CD4-positive, alpha-beta T cell treated with Interleukin-21 for 1 hour (primary cell): ENCODE data around the gene SIGLEC11.

ENCODE experiments used
- DNase-seq: peaks from one replicate; pipeline ENCODE4 v3.0.0-alpha.2; 2020

Gene SIGLEC11

DNA sequence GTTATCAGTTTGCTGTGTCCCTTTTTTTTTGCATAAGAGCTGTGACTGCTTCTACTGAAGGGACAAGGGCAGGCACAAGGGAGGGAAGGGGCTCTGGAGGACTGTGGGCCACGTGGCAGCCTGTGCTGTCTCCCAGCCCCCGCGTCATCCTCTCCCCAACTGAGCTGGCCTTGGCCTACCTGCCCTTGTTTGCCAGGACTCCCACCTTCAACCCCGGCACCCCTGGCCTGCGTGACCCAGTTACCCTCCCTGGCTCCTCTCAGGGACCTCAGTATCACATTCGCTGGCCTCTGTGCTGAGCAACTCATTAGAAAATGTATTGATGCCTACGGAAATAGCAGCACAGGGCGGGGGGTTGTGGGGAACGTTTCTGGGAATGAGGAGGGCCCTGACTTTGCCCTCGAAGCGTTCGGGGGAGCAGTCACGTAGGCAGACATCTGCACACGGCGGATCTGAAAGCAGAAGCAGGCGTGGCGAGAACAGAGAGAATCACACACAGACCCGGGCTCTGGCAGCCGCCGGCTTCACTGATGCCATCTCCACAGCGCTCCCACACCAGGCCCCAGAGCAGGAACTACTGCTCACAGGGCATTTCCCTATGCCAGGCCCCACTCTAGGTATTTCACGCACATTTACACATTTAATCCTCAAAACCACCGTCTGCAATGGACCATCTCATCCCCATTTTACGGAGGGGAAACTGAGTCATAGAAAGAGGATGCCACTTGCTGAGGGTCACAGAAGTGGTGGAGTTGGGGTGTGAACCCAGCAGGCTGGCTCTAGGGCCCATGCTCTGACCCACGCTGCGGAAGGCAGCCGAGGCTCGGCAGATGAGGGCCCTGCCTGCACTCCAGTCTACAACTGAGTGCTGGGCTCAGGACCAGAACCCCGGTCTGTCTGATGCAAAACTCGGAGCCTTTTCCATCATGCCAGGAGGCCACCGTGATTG lies 37.6 kb downstream of the SIGLEC11 start:
- no peak for DNase-seq

DNA sequence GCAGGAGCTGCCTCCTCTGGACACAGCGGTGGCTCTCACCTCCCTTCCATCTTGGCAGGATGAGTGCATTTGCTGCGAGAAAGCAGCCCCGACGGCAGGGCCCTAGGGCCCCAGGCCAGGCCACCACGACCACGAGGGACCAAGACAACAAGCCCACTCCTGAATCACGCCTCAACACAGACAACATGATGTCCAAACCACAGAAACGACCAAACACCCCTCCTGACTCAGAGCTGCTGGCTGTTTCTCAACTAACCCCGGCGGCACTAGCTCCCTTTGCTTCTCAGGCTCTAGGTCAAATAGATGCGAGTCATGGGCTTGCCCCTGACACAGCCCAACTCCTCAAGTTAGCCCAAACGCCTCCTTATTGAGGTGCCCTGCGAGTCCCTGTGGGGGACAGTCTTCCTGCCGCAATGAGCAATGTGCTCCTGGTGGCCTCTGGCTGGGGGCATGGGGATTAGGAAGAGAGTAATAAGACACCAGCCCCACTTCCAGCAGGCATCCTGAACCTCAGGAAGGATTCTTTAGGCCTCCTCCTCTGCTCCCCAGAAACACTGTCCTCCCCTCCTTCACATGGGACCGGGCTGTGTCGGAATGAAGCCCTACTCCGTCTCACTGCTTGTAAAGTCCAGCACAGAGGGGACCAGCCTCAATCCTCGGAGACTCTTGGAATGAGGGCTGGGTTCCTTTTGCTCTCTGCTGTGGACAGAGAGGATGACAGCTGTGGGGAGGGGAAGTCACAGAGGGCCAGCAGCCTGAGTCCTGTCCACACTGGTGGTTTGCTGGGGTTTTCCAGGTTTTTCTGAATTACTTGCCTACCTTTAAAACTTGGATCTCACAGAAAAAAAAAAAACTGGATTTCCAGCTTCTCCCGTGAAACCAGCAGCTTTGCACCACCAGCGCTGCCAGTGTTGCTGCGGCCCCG lies 38.8 kb downstream of the SIGLEC11 start:
- no peak for DNase-seq

DNA sequence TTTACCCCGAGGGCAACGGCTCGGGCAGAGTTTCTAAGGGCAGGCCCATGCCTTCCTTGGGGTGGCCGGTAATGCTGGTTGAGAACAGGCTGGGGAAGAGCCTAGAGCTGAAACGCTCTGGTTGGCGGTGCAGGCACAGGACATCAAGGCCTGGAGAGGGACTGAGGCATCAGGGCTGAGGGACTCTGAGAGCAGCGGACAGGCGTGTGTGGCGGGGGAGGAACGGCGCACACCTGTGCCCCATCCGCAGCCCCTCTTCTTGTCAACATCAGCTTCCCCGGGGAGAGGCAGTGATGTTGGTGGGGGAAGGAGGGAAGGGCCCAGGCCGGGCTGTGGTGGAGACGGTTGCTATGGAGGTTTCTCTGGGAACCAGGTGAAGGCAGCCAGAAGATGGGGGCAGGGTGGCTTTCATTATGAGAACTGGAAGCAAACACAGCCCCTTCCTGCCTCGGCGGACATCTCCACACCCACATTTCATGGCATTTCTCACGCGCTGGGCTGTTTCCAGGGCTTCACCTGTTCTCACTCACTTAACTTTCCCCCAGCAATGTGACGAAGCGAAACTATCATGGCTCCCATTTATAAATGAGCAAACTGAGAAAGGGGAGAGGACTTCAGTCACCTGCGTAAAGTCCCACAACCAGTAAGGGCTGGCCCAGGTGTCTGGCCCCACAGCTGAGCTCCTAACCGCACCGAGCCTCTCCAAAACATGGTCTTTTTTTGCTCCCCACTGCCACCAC lies 40.2 kb downstream of the SIGLEC11 start:
- no peak for DNase-seq

DNA sequence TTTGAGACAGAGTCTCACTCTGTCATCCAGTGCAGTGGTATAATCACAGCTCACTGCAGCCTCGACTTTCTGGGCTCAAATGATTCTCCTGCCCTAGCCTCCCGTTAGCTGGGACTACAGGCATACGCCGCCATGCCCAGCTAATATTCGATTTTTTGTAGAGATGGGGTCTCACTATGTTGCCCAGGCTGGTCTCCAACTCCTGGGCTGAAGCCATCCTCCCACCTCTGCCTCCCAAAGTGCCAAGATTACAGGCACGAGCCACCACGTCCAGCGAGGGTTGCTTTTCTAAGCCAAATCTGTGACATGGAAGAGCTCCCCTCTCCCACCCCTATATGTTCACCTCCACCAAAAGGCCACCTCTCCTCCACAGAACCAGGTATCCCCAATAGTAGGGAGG lies 42.9 kb downstream of the SIGLEC11 start:
- no peak for DNase-seq

DNA sequence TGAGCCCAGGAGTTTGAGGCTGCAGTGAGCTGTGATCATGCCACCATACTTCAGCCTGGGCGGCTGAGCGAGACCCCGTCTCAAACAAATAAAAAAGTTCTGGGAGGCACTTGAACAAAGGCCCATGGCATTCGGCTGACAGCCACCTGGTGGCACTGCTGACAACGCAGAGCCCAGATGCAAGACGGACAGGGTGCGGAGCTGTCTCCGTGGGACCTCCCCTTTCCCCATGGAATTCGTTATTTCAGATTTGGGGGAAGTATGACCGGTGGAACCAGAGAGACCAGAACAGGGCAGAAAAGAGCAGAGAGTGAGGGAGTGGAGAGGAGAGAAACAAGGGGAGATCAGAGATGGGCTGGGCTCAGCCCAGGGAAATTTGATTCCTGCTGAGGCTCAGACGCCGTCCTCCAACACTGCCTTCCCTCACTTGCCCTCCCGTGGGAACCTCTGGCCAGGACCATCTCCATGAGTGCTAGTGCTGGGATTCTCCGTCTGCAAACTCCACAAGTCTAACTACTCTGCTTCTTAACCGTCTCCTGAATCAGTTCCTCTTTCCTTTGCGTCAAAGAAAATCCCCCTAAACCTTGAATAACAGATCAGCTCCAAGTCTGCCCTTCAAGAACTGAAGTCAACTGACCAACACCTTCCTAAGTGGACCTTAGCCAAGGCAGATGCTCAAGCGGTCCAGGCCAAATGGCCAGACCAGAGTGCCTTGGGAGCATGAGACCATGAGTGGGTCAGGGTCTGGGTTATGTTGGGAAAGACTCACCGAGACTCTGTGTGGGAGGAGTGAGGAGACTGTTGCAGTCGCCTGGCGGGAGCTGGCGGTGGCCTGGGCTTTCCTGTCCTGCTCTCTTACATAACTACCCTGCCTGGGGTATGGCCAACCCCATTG lies 43.9 kb downstream of the SIGLEC11 start:
- DNase-seq = no peak

DNA sequence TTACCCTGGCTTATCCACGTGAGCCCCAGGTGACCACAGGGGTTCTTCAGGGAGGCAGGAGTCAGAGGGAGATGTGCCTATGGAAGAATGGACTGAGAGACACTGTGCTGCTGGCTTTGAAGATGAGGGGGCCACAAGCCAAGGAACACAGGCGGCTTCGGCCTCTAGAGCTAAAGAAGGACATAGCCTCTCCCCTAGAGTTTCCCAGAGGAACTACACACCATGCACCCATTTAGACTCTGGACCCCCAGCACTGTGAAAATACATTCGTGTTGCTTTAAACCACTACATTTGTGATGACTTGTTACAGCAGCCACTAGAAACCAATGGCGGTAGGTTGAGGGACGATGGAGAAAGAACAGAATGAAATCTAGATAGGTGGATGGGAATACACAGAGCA lies 45.7 kb downstream of the SIGLEC11 start:
- no peak for DNase-seq

DNA sequence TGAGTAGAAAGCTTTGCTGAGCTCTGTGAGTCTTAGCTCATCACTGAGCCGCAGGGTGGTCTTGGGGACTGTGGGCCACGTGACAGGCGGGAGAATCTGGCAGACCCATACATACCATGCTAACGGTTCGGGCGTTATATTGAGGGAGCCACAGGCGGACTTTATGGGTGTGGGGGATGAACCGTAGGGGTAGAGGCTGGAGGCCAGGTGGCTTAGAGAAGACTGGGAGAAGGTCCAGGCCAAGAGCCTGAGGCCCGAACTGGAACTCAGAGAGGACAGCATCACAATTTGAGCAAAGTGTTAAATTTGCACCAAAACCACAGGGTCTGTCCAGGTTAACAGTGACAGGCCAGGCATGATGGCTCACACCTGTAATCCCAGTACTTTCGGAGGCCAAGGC lies 47.3 kb downstream of the SIGLEC11 start:
- DNase-seq = no peak

DNA sequence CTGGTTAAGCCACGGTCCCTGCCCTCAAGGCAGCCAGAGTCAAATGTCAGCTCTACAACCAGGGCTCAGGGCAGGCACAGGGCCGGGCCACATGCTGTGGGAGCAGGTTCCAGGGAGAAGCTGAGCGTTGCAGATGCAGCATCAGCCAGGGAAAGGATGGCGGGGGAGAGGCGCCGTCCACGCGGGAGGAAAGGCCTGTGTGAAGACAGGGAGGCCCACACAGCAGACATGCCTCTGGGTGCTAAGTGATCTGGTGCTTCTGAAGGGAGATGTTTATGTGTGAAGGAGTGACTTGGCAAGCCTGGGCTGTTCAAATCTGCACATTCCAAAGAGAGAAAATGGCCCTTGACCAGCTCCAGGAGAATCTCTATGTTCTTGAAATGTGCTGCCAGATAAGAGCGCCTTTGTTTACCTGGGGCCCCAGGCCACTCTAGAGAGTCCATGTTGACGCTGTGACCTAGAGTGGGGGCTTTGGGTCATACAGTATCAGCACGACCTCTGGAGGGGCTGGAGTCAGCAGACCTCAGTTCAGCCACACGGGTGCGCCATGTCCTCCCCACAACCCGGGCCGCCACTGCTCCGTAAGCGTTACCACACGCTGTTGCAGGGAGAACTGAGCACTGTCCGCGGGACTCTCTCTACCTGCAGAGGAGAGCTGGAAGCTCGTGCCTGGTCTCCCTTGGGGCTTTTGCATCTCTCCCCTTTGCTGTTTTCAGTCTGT lies 47.8 kb downstream of the SIGLEC11 start:
- DNase-seq = no peak

DNA sequence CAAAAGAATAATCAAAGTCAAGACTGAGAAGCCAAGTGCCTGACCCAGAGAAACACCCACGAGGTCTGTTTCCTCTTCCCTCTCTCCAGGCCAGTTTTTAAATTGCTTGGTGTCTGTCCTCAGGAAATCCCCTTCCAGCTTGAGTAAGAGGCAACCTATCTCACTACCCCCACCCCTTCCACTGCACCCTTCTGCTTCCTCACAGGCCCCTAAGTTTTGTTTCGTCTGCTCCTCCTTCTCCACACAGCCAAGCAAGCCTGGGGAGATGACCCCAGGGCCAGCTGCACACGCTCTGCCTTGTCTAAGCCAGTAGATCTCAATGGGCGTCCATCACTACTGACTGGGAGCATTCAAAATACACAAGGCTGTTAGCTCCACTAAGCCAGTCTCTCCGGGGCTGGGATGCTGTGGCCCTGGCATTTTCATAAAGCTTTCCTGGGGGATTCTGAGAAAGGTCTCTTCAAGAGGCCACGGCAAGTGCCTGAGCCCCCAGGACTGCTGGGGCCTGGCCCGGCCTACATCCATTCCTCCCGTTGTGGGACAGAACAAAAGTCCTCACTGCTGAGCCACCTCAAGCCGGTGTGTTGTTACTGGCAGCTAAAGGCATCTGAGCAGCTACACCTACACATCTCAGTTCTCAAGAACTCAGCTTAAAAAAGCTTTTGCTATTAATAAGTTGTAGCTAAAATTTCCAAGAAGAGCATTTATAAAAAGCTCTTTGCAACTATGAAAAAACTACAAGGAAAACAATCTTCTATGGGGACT lies 49.4 kb downstream of the SIGLEC11 start:
- peak; percentile 45 for DNase-seq

DNA sequence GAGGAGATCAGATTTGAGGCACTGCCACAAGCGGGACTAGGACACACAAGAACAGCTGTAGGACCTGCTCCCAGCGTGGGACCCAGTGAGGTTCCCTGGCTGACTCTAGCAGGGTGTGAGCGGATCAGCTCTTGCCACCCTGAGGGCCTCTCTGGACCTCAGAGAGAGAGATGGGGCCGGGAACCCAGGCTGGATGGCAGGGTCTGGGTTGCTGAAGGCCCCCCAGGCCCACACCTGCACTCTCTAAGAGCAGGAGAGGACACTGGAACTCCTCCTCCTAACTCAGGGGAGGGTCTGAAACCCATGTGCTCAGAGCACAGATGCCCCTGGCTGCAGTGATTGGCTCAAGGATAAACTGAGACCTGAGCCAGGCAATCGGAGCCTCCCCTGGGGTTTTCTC lies 50.8 kb downstream of the SIGLEC11 start:
- DNase-seq = no peak

DNA sequence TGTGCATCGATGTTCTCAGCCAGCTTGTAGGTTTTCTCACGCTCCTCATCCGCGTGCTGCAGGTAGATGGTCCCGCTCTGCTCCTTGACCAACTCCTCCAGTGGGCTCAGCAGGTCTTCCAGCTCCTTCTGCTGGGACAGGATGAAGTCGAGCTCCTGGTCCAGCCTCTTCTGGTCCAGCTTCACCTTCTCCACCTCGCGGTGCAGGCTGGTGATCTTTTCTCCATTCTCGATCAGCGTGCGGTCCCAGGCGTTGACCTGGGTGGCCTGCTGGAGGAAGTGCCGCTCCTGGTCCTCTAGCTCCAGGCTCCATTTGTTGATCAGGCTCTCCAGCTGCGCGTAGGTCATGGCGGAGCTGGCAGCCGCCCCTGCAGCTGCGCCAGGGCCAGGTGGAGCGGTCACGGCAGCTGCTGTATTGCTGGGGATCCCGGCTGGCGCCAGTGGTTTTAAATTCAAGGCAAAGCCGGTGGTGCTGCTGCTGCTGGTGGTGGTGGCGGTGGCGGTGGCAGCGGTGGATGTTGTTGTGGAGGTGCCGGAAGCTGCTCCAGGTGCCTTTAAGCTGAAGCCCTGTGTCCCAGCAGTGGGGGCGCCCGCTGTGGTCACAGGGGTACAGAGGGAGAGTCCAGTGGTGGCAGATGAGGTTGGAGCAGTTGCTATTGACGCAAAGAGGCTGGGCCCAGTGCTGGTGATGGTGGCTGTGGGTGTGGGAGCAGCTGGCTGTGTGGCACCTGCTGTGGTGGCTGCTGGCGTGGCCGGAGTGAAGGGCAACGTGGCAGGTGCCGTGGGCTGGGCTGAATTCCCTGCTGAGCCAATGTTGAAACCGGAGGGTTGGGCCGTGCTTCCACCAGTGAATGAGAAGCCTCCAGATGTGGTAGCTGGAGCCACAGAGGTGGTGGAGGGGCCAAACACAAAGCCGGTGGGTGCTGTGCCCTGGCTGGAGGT lies 52.2 kb downstream of the SIGLEC11 start:
- no peak for DNase-seq

DNA sequence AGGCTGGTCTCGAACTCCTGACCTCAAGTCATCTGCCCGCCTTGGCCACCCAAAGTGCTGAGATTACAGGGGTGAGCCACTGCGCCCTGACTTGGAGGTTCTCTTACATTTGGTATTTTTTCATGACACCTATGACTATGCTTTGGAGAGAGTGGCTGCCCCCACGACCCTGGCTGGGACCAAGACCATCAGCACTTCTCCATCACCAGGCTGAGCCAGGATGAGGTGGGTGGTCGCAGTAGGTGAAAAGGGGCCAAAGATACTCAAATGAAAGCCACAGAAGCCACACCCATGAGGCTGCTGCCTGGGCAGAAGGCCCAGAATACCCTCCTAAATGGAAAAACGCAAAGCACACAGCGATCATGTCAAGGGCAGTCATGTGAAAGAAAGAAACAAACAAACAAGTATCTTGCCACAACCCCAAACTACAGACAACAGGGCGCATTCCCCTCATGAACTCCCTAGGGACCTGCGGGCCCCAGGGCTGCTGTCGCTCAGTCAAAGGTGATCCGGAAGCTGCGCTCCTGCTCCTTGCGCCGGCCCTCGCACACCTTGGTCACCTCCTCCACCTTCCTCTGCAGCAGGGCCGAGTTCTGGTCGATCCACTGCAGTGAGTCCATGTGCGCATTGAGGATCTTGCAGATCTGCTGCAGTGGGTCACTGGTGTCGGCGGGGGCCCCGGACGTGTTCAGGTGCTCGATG lies 53.1 kb downstream of the SIGLEC11 start:
- DNase-seq = no peak

DNA sequence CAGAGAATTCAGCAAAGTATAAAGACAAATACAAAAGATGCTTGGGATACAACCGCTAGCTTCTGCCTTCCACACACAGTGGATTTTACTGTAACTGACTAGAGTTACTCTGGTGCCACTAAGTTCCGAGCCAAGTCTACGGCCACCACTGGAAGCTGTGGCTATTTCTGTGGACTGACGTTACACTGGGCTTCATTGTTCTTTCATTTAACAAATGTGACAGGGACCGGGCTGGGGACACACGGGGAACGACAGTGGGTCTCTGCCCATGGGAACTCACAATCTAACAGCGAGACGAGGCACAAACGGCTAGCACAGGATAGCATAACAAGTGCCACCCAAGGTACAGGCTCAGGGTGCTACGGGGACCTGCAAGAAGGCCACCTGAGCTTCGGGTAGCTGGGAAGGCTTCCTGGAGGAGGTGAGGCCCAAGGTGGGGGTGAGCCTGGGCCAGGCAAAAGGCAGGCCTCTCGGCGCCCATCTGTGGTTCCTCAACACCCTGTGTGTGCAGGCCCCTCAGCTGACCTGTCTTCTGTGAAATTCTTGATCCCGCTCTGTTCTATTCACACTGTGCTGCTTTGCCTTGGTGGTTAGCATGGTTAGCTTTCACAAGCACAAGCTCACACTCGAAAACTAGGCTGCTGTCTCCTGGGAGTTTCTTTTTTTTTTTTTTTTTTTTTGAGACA lies 54.0 kb downstream of the SIGLEC11 start:
- DNase-seq = no peak

DNA sequence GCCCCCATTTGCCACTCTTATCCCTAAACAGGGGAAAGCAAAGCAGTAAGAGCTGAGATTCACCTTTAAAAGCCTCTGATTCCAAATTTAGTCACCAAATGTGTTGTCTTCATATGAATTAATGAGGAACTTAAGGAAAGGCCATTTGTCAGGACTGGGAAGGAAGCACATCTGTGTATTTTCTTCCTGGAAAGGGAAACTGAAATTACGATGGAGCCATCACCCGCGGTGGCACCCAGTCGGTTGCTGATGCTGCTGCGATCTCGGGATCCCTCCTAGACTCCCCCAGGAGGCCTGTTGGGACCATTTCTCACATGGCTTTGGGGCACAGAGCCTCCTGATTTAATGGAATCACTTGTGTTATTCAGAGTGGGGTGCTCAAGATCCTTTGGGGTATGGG lies 56.8 kb downstream of the SIGLEC11 start:
- DNase-seq = no peak
